CD4-positive, alpha-beta T cell treated with Interleukin-4 for 4 hours (primary cell): ENCODE results near the gene WDSUB1.

Experiments
- DNase-seq: peaks from one replicate; pipeline ENCODE4 v3.0.0-alpha.2; 2020

Gene WDSUB1

DNA sequence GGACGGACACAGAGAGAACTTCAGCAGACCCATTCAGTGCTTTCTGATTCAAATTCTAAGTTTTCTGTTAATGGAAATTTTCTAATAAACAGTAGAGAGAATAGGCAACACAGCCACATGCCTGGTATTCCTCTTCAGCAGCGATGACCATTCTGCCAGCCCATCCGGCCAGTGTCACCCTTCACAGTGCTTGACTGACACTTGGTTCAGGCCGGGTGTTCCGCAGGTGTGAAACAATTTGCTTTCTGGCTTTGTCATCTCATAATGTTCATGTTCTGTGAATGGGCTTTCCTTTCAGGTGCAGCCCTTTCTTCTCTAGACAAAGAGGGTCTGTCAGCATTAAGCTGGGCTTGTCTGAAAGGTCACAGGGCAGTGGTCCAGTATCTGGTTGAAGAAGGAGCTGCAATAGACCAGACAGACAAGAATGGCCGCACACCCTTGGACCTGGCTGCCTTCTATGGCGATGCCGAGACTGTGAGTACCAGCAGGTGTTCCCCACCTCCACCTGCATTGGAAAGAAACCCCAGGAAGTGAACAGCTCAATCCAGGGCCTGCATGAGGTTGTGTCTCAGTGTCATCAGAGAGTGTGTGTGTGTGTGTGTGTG is 67.0 kb downstream of the WDSUB1 start:
- DNase-seq, result no peak

DNA sequence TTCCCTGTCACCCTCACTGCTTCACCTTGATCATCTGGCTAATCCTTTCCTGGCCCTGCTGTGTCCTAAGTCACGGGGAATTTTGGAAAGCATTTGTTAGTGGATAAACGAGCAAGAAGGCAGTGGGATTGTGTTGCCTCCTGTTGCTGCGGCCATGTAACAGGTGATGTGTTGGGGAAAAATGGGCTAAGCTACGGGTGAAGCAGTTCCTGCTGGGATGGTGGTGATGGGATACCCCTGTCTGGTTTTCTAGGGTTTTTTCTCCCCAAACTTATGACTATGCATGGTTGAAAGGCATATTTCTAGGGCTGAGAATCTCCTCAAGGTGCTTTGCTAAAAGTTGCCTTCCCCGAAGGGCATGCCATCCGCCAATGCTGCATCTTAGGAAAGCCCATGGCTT is 68.1 kb downstream of the WDSUB1 start:
- no peak for DNase-seq

DNA sequence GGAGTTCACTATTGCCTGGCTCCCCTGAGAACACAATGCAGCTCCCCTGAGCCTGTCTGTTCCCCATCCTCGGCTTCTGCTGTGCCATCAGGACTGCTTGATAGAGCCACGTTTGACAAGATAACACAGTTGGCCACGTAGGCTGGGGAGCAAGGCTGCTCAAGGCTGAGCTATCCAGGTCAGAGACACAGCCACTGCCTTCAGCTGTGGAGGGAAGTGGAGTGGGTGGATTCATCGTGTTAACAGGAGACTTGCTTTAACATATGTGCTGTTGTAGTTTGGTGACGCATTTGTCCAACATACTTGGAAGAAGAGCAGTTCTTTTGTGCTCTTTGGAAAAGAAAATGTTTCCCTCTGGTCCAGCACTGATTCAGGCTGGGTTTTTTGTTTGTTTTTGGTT is 68.8 kb downstream of the WDSUB1 start:
- DNase-seq, result no peak

DNA sequence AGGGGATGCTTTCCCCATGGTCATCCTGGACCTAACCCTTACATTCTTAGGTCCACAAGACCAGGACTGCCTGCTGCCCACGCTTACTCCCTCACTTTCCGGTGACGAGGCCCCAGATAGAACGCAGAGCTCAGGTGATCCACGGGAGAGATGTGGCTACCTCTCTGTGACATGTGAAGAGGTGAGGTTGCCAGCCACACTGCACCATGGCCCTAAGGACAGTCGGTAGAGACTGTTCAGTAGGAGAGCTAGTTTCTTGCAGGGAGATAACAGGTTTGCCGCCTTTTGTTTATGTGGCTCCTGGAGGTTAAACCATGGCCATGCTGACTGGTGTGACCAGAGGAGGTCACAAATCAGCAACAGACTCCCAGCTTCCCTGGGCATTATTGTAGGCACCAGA is 71.4 kb downstream of the WDSUB1 start:
- DNase-seq, result no peak

DNA sequence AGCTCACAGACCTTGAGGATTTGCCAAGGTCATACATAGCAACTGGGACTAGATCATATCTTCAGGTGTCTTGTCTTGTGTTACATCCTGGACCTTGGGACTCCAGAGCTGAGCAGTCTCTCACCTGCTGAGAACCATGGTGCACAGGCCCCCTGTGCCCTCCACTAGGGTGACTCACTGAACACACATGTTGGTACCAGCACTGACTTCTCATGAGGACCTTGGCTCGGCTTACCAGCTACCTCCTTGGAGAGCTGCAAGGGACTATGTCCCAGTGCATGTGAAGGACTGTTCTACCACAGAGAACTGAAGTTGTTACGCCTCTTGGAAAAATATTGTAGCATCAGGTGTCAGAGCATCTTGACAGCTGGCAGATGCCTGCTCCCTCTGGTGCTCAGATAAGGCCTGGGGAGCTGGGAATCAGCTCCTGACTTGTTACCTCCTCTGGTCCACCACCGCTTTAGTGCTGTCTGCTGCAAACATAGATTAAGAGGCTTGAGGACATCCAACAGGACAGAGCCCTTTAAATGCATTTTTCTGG is 72.1 kb downstream of the WDSUB1 start:
- DNase-seq, result no peak

DNA sequence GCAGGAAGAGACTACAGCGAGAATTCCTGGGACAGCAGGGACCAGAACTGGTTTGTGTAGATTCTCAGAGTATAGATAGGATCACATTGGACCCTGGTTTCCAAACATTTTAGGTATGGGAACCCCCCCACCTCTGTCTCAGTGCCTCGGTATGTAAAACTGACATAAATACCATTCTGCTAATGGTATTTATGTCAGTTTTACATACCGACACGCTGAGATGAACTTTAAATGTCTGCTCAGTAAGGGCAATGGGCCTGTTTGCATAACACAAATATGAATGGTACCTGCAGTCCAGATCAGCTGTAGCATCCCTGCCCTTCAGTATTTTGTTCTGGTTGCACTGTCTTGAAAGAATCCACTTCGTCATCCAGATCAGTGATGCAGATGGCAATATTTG is 73.2 kb downstream of the WDSUB1 start:
- no peak for DNase-seq

DNA sequence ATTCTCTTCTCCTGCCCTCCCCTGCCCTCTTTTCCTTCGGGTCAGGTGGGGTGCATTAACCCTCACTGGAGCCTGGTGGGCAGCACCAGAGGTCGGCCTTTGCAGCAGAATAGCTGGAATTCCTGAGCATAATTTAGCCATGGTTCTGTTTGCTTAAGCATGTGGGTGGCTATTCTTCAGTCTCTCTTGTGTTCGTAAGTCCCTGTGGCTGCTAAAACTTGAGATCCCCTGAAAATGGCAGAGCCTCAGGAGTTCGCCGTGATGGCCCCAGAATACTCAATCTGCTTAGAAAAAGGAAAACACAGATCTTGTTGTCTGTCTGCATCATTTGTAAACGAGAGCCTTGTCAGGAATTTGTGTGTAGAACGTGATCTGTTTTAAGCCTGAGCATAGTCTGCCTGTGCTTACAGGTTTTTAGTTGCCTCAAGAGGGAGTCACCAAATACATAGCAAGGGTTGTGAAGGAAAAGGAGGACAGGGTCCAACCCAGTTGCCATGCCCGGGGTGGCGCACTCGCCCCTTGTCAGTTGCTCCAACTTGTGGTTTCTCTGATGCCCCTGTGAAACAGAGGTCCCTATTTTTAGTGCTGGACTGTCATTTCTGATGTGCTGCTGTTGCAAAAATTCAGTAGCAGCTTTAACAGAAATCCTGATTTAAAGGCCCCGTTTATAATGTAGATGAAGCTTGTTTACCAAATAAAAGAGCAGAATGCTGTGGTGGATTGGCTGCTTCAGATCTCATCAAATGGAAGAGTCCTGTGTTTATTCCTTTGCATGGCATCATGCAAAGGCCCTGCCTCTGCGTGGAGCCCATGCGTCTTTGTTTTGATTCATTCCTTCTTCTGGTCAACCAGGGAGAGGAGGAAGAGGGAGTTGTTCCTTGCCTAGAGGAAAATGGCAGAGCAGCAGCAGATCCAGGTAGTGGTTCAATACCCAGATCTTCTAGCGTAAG is 74.8 kb downstream of the WDSUB1 start:
- DNase-seq, result no peak

DNA sequence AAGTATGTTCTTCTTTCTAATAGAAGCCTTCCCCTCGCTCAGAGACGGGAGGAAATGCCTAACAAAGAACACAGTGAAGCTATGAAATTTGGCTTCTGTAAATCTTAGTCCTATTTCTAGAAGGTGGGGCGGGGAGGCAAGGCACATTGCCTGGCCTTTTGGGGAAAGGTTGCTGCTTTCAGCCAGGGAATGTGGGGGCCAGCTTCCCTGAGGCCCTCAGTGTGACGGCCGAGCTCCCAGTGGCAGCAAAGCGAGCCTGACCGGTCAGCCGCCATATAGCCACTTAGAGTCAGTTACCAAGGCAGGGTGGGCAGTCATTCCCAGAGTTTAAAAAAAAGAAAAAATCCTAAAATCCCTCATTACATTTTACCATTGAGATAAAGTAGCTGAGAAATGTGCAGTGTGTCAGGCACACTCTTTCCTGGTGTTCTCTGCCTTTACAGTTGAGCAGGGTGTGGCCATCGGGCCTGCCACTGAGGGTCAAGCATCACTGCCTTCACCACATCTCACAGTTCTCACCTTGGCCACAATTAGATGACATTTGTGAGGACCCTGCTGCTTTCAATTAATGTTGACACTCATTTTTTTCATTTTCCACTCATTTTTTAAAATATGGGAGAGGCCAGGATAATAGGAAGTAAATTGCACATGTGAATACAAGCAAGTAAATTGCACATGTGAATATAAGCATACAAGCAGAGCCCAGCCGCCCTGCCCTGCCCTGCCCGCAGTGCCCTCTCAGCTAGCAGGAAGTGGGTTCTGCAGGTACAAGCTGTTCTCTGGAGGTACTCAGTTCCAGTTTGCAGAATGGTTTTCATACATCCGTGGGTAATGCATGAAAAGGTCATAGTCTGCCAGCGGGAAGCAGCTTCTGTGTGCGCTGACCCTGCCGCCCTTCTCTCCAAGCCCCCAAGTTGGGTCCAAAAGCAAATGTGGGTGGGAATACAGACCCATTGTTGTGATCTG is 76.9 kb downstream of the WDSUB1 start:
- peak; percentile 55 for DNase-seq

DNA sequence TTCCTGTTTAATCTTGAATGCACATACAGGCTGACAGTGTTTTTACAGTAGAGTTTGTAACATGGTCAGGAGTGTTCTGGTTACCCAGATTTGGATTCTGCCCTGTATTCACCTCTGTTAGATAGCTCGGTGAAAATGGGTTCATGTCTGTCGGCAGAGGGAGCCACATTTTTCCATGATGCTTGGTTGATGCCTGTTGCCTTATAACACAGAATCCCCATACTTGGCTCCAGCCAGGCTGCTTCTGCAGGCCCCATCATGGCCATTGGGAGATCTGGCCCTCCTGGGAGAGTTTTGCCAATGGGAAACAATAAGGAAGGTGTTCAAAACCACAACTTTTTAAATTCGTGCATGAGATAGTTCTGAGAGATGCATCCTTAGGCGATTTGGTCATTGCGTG is 78.1 kb downstream of the WDSUB1 start:
- DNase-seq, result no peak

DNA sequence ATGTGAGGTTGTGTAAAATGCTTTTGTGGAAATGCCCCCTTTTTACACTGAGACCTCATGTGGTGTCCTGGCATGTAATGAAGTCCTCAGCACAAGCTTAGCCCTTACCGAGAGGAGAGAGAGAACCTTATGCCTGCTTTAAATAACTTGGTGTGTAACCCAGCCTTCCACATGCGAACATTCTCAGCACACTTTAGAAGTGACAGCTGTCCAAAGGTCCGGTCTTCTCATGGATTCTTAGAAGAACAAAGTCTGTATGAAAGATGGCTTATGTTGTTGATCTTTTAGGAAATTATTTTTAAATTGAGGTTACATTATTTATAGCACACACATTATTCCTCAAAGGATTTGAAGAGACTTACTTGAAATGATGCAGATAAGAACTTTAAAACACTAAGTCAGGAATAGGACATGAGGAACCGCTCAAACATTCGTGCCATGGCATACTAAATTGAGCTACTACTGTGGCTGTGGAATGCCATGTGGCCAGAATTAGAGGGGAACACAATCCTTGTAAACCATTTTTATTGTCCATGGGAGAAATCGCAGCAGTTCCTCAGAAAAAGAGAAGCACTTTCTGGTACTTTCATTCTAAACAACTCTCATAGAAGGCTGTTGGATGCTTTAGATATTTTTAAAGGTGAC is 79.6 kb downstream of the WDSUB1 start:
- DNase-seq, result no peak

DNA sequence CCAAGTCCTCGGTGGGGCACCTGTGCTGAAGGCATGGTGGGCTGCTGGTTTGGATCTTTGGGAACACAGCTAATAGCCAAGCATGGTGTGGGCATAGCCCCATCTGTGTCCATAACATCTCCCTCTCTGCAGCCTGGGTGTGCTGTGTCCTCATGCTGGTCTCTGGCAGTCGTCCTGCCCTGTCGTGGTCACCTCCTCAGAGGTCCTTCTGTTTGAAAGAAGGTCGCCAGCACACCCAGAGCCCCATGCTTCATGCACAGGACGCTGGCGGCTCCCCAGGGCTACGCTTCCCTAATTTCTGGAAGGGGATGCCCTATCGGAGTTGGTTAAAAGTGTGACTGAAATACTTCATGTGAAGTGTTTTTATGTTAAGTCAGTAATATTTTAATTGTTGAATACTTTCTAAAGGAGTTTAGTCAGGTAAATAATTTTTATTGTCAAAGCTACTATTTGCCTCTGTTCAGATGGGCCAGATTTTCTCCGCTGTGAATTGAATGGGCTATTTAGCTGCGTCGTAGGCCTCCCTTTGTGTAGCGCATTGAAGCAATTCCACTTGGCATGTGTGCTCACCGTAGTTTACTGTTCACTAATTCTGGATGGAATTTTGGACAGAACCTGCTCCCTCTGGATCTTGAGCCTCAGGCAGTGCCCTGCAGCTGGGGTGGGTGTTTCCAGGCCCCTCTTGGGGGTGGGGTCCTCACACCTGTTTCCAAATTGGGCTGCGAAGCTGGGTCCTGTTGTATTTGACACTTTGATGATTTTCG is 81.9 kb downstream of the WDSUB1 start:
- no peak for DNase-seq

DNA sequence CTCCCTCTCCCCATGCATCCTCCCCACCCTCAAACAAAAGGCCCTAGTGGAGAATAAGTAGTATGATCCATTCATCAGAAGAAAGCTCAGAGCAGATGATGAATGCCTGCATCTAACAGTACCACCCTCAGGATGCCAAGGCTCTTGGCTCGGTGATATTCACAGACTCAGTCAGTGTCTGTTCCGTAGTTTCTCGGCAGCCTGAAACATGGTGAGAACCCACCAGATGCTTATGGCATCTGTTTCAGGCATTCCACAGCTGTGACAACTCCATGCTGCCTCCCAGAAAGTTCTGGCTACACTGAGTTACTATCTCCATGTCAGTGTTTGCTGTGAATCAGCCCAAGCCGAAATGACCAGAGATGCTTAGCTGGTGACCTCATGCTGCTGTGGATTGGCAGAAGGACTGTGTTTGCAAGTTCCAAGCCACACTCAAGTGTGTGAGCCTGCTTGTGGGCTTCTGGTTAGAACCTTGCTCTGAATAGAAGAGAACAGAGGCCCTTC is 83.9 kb downstream of the WDSUB1 start:
- no peak for DNase-seq

DNA sequence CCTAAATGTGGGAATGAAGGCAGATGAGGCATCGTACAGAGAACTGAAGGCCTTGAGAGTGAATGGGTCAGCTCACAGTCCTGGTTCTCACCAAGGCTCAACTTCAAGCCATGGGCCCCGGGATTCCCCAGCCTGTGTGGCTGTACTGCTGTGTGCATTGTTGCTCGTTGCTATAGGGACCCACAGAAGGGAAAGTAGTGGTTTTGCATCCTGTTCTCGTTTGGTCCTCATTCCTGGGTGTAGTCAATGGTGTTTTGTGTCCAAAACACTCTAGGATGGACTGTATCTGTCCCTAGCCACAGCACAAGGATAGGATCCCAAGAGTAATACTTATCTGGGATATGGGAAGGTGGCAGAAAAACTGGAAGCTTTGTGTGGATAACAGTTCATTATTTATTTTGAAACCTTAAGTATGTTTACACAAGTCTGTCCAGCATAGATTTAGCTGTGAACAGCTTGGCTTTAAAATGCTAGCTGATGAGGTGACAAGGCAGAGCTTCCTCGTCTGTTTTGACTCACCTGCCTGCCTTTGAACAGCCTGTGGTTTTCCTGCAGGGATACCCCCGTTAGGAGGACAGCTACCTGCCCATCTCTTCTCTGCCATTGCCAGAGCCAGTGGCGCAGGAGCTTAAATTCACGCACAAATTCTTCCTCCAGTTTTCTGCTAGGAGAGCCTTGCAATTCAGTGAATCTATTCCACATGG is 85.0 kb downstream of the WDSUB1 start:
- peak; percentile 49 for DNase-seq

DNA sequence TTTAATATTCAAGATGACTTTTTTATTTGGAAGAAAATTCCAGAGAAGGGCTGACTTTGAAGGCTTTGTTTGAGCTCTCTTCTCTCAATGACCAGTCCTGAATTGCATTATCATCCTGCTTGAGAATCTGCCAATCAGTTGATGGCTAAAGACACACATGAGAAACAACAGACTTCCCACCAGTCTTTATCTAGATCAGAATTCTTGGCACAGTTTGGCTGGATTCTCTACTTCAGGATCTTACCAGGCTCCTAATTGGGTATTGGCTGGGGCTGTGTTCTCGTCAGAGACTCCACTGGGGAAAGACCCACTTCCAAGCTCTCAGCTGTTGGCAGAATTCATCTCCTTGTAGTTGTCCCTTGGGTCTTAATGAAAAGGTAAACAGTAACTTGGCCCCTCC is 86.0 kb downstream of the WDSUB1 start:
- no peak for DNase-seq

DNA sequence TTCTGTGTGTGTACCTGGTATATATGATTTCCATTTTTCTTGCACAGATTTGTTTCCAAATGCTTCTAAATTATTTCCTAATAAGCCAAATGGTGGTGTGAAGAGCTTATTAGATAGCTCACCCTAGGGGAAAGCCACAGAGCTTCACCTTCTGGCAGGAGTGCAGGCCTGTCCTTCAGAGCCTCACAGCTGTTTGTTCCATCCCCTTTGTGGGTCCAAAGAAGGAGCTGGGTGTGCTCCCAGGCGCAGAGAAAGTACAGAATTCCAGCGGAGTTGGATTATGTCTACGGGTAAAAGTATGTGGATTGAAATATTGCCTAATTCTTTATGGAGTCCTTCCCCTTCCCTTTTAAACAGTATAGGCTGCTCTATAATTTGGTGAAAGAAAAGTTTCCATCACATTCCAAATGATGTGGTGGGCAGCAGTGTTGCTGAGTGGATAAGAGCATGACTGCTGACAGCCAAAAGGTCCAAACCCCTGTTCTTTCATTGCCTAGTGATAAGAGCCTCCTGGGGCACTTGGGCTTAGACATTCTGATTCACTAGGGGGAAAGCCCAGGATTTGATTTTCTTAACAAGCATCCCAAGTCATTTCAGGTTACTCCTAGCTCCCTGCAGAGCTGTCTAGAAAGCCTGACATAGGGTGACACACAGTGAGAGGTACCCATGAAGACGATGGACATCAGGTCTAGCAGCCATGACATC is 86.6 kb downstream of the WDSUB1 start:
- no peak for DNase-seq

DNA sequence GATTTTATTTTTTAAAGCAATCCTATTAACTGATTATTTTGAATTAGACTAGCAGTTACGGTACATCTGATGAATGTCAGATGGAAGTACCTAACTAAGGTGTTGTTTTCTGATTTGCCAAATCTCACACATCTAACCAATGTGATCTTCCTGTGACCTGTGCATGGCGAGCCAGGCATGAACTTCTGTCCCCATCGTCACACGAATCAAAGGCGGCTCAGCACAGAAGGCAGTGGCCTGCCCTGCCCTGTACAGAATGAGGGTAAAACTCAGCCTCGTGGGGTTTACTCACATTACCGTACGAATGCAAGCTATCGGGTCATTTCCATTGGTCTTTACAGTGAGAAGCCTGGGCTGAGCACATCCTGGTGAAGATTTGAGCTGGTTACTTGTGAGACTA is 87.3 kb downstream of the WDSUB1 start:
- no peak for DNase-seq

DNA sequence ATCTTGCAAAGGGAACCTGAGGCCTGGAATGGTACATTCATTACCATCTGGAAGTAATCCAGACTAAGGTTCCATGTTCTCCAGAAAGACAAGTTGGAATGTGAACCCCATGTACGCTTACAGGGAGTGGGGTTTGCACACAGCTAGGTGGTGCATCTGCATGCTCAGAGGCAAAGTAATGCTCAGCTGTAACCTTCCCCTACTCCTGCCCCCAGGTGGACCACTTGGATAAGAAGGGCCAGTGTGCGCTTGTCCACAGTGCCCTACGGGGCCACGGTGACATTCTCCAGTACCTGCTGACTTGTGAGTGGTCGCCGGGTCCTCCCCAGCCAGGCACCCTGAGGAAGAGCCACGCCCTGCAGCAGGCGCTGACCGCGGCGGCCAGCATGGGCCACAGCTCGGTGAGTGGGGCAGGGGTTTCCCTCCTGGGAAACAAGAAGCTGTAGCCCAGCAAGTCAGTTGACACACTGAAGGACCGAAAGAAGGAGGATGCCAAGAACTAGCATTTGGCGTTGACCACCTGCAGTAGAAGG is 90.0 kb downstream of the WDSUB1 start:
- DNase-seq, result no peak

DNA sequence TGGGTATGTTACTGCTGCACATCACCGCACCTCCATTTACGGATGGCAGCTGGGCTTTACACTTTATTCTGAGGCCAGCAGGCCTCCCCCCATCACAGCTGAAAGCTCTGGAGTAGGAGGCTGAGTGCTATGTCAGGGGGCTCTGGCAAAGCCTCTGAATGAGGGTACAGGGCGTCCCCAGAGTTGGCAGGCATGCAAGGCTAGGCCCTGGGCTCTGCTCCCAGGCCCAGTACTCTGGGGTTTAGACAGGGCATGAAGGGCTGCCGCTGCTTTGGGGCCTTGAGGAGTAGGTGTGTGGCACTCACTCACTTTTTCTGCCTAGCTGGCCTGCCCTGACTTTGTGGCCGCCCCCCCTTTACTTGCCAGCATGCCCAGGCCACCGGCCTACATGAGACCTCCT is 90.8 kb downstream of the WDSUB1 start:
- DNase-seq, result no peak

DNA sequence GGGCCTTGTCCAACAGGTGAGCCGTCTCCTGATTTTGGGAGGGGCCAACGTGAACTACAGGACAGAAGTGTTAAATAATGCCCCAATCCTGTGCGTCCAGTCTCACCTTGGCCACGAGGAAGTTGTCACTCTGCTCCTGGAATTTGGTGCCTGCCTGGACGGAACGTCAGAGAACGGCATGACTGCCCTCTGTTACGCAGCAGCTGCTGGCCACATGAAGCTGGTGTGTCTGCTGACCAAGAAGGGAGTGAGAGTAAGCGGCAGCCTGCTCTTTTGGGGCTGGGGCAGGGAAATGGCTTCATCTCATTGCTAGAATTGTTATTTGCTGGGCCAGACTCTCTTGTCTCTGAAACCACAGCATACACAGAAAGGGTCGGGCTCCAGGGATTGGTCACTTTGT is 92.3 kb downstream of the WDSUB1 start:
- no peak for DNase-seq

DNA sequence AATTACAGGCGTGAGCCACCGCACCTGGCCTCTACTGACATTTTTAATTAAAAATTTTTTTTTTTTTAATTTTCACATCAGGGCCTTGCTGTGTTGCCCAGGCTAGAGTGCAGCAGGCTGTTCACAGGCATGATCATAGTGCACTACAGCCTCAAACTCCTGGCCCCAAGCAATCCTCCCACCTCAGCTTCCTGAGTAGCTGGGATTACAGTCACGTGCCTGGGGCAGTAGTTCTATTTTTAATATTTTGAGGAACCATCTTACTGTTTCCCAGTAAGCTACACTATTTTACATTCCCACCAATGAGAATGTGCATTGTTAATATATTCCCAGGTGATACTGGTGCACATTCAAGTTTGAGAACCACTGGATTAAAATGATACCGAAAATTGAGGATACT is 92.7 kb downstream of the WDSUB1 start:
- DNase-seq, result no peak
